Stimulated activated CD8-positive, alpha-beta memory T cell treated with anti-CD3 and anti-CD28 coated beads, Interleukin-7, amount 100 ng/mL, for 48 hours (primary cell): ENCODE measurements around the gene DHRS12.

Experiments
- DNase-seq, 2 donors: peaks; one replicate each; pipeline ENCODE4 v3.0.0-alpha.2; 2020; ENCODE audit warnings: low read depth in 1 of 2; ENCODE audit errors: extremely low read depth in 1 of 2

The DHRS12 gene

GRCh38 chr13:51811920-51812451 is 8.0 kb upstream of the DHRS12 start:
- DNase-seq = no peak

DNA sequence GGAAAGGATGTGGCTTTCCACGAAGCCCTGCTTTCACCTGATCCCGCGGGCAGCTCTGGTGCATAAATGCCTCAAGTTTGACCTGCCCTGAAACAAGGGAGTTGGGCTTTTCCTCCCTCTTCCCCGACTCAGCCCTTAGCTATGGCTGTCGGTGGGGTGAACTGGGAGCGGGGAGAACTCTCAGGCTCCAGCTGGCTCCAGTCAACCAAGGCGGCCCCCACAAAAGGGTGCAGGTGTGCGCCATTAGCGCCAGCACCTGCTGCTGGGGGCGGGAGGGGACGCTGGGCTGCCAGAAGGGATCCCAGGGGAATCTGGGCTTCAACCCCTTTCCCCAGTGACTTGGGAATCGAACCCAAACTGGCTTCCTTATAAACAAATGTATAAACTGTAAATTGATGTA is 7.1 kb upstream of the DHRS12 start:
- DNase-seq = no peak

- no peak for DNase-seq
These were observed 4.8 kb upstream of the DHRS12 start for GRCh38 chr13:51808811-51809210.

- DNase-seq = no peak
These were observed 3.1 kb upstream of the DHRS12 start for GRCh38 chr13:51807041-51807440.

DNA sequence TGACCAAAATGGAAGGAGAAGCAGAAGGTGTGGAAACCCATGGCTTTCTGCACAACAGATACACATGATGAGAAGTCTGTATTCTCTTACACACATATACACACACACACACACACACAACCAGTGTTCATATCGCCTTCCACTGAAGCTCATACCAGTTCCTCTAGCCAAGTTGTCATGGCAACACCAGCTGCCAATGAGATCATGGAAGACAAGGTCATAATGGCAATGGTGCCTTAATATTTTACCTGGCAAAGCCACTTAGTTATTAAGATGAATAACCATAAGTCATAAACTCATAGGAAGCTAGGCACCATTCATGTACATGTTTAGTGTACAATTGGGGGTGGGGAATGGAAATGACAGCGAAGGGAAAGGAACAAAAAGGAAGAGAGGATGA is 2.6 kb upstream of the DHRS12 start:
- DNase-seq = no peak

DNA sequence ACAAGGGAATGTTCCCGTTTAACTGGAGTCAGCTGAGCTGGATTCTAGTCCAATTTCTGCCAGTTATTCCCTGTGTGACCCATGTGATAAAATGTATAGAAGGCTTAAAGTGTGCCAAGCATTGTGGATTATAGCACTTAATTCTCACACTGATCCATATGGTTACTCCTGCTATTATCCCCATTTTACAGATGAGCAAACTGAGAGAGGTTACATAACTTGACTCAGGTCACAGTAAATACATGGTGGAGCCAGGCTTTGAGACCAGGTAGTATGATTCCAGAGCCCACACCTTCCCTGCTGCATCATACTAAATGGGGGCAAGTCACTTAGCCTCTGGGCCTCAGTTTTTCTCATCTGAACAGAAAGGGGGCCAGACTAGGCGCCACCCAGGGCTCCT is 2.0 kb upstream of the DHRS12 start:
- no peak for DNase-seq

- DNase-seq = no peak
These were observed 1.4 kb upstream of the DHRS12 start for GRCh38 chr13:51805313-51805712.

GRCh38 chr13:51804295-51805172 is 571 bp upstream of the DHRS12 start:
- no peak for DNase-seq

GRCh38 chr13:51802631-51803418 is 1.1 kb downstream of the DHRS12 start:
- DNase-seq = no peak

- DNase-seq = no peak
These were observed 2.3 kb downstream of the DHRS12 start for GRCh38 chr13:51801631-51802099.

- no peak for DNase-seq
These were observed 3.5 kb downstream of the DHRS12 start for GRCh38 chr13:51800486-51800885.

- DNase-seq = no peak
These were observed 4.7 kb downstream of the DHRS12 start for GRCh38 chr13:51799261-51799660.

DNA sequence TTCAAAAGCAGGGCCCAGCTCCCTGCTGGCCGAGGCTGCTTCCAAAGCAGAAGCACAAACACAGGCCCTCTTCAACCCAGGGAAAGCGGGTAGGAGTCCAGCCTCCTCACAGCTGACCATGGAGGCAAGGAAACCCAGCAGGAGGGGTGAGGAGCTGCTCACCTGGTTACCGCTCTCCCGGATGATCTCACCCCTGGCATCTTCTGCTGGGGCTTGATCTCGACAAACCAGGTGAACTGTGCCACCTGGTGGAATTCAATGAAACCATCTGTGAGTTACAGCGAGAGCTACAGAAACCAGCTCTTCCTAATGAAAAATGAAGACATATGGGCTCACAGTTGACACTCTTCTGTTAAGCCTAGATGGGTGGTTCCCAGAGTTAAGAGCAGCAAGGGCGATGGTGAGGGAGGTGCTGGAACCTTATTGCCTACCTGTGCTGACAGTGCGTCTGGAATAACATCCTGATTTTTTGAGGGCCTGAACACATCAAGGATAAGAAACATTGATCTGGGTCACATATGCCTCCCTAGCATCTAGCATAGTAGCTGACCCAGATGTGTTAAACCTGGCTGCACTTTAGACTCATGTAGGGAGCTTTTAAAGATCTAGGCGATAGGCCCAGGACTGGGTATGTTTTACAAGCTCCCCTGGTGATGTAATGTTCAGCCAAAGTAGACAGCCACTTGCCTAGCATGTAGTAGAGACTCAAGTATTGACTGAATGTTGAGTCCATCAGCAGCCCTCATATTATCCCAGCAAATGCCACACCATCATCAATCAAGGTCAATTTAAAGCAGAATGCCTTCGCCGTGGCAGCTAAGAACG is 6.1 kb downstream of the DHRS12 start:
- no peak for DNase-seq

DNA sequence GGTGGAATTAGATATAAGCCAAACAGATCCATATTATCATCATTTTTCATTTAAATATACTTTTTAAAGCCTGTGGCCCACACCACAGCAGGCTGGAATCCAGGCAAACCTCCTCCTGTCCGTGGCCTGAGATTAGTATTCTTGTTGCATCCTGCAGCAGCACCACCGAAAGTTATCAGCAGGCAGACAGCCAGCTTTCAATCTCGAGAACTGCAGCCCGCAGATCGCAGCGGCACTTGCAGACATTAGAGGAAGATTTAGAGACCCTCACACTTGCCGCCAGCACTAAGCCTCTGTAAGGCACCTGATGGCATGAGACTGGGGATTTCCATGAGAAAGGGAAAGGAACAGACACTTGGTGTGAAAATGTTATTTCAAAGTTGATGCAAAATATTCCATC is 7.4 kb downstream of the DHRS12 start:
- no peak for DNase-seq

GRCh38 chr13:51795419-51795818 is 8.5 kb downstream of the DHRS12 start:
- DNase-seq = no peak

DNA sequence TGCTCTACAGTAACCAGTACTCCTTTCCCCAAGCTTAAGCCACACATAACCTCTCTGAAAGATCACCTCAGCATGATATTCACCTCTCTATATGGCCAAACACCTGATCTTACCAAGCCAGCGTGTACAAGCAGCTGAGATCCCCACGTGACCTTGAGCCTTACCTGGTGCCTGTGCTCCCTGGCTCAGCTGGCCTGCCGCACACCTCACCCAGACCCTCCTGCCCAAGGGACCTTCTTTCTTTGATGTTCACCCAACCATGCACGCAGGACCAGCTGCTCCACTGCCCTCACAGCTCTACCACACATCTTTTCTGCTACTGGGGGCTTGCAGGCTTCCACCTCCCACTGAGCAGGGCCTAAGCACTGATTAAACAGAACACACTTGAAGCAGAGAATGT is 9.0 kb downstream of the DHRS12 start:
- DNase-seq = no peak

DNA sequence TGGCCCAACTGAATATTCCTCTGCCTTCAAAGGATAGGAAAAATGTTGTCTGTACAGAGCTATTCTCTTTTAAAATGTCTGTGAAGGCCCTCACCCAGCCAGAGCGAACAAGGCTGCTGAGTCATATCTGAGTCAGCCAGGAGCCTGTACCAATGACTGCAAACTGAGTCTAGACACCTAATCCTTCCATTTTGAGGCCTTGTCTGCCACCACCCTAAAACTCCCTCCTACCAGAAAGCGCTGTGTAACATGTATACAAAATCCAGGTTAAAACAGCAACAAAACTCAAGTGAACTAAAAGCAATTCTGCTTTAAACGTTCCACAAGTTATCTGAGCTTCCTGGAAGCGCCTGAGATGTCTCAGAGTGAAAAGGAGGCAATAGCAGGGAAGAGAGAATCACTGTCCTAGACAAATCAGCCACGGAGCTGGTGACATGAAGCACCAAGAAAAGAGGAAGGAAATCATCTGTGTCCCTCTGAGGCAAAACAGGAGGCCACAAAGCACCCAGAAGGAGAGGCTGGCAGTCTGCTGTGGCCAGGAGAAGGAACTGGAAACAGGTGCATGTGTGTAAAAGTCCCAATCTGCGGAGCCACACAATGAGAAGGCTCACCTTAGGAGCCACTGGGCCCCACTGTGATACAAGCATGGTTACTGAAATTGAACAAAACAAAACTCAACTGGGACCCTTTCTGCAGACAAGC is 10.2 kb downstream of the DHRS12 start:
- peak in 1 of 2 donors; percentile 48 for DNase-seq

- no peak for DNase-seq
These were observed 17.3 kb downstream of the DHRS12 start for GRCh38 chr13:51786425-51787265.

DNA sequence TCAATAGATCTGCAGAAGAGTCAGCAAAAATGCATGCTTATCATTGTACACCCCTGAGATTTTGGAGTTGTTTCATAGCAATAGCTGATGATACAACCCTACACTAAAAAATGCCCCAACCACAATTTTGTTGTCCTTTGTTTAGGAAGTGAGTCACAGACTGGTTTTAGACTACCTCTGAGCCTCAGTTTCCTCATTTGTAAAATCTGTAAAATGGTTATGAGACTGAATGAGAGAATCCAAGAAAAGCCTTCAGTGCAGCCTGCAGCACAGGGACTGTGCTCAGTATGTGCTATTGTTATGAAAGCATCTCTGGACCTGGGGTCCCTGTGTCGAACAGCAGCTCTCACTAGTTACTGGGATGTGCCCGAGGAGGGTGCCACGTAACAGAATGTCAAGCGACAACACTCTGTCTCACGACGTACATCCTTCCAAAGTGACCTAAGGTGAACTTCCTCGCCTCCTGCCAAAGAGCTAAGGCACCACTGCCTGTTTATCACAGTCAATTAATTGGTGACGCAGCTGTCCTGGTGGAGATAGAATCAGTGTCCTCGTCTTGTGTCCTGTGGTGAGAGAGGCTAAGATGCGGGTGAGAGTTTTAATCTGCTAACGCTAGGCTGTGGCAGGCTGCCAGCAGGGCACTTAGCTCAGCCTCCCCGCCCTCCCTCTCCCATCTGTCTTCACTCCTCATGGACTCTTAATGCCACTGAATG is 18.1 kb downstream of the DHRS12 start:
- DNase-seq = no peak
